Hepatocyte (in vitro differentiated cells): ENCODE data around the gene CAP2.

Experiments used
- EZH2 ChIP-seq: fragments of 200-600 bp; sonication (generic); IDR thresholded peaks from 2 replicates; pipeline ENCODE4 v1.6.1; 2016; ENCODE audit warnings: antibody characterized with exemption, mild to moderate bottlenecking, borderline replicate concordance
- TF ChIP-seq, protein P1 (sequence below): fragments of 200-600 bp; sonication (generic); IDR thresholded peaks from 2 replicates; pipeline ENCODE4 v1.5.1; 2016; ENCODE audit warnings: antibody characterized with exemption, mild to moderate bottlenecking; ENCODE audit not compliant: poor library complexity

DNA sequence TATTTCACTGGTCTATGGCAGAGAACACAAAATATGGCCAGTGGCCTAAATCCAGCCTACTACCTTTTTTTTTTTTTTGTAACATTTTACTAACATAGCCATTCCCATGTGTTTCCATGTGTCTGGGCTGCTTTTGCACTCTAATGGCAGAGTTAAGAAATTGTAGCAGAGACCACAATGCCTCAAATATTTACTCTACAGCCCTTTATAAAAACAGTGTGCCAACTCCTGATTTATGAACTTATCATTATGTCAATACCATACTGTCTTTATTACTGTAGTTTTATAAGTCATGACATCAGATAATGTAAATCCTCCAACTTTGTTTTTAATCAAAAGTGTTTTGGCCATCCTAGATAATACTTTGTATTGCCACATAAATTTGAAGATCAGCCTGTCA, 27.4 kb upstream of the CAP2 start:
- TF ChIP-seq, protein P1, sequence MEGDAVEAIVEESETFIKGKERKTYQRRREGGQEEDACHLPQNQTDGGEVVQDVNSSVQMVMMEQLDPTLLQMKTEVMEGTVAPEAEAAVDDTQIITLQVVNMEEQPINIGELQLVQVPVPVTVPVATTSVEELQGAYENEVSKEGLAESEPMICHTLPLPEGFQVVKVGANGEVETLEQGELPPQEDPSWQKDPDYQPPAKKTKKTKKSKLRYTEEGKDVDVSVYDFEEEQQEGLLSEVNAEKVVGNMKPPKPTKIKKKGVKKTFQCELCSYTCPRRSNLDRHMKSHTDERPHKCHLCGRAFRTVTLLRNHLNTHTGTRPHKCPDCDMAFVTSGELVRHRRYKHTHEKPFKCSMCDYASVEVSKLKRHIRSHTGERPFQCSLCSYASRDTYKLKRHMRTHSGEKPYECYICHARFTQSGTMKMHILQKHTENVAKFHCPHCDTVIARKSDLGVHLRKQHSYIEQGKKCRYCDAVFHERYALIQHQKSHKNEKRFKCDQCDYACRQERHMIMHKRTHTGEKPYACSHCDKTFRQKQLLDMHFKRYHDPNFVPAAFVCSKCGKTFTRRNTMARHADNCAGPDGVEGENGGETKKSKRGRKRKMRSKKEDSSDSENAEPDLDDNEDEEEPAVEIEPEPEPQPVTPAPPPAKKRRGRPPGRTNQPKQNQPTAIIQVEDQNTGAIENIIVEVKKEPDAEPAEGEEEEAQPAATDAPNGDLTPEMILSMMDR, result no peak
- no peak for TF ChIP-seq EZH2
